Measurements from ENCODE around the gene LRRC39.

DNA sequence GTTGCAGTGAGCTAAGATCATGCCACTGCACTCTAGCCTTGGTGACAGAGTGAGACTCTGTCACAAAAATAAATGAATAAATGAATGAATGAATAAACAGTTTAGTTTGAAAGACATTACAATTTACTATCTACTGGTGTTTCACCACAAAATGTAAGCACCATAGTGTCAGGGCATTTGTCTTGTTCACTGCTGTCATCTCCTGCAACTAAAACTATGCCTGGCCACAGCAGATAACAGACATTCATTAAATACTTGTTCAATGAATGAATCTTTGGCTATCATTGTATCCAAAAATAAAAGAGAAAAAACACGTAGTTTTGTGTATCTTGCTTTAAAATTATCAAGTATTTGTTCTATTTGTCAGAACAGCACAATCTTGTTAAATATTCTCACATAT lies 77.9 kb downstream of the LRRC39 start:
- TF ChIP-seq CTCF (IDR thresholded peaks at IDR 0.05) = no peak
- no peak for TF ChIP-seq POLR2AphosphoS5 (IDR thresholded peaks at IDR 0.05)

Data from suprapubic skin (tissue), 3 donors.